Thoracic aorta (tissue), 2 donors: ENCODE measurements around the gene ATXN1. TPM values are rescaled to one million over a fixed set of nuclear protein-coding genes. Genes with fewer than 3 reads are reported as not detected.

Experiments used
- ATAC-seq: fragments of 150-250 bp; one replicate; pipeline ENCODE4 v1.8.0; 2017; ENCODE audit warnings: low read depth; ENCODE audit not compliant: insufficient number of reproducible peaks, low FRiP score
- DNase-seq: peaks from one replicate; pipeline ENCODE4 v3.0.0-alpha.2; 2020; ENCODE audit warnings: low spot score
- H3K27ac ChIP-seq, 2 donors: fragments of 200-600 bp; sonication (generic); 1 replicate in 1 of 2; 2 replicates in 1 of 2; pipeline ENCODE4 v1.5.1; 2016; ENCODE audit warnings: mild to moderate bottlenecking in 2 of 2, moderate library complexity in 2 of 2
- H3K27me3 ChIP-seq: fragments of 200-600 bp; sonication (generic); replicated peaks from 2 replicates; pipeline ENCODE4 v1.6.0; 2016; ENCODE audit warnings: mild to moderate bottlenecking; ENCODE audit not compliant: insufficient read depth
- H3K36me3 ChIP-seq: fragments of 200-600 bp; sonication (generic); one replicate; pipeline ENCODE4 v1.5.1; 2016
- H3K4me1 ChIP-seq, 2 donors: fragments of 200-600 bp; sonication (generic); 1 replicate in 1 of 2; 2 replicates in 1 of 2; pipeline versions ENCODE4 v1.5.1 to v1.6.0; 2016; ENCODE audit warnings: low read depth in 2 of 2, mild to moderate bottlenecking in 1 of 2; ENCODE audit not compliant: control insufficient read depth in 1 of 2
- H3K4me3 ChIP-seq: fragments of 200-600 bp; sonication (generic); 2 replicates; pipeline ENCODE4 v1.5.1; 2016; ENCODE audit warnings: mild to moderate bottlenecking
- H3K9me3 ChIP-seq: fragments of 200-600 bp; sonication (generic); 2 replicates; pipeline ENCODE4 v1.5.1; 2016
- CTCF ChIP-seq: fragments of 200-600 bp; sonication (generic); IDR thresholded peaks from one replicate; pipeline ENCODE4 v1.5.1; 2019; ENCODE audit warnings: antibody characterized with exemption
- total RNA-seq, 2 donors: library from RNA; depleted of rRNA; stranded (reverse); fragments of >200 nt; gene quantifications; one replicate each; pipeline versions ENCODE4 v1.1.0 to v1.2.3, GENCODE V29; 2016

Gene ATXN1
- total RNA-seq, 2 donors from 2014 or later = 59.8 to 62.4 TPM

GRCh38 chr6:16752206-16752866 lies 8.9 kb downstream of the ATXN1 start:
- Histone ChIP-seq H3K27ac (no peak overlapping the region), H3K4me1 (peaks cover 40 to 66% of the 10 kb centered on the region in 2 donors)

GRCh38 chr6:16751251-16751946 lies 9.9 kb downstream of the ATXN1 start:
- Histone ChIP-seq H3K27me3 (no peaks in the 10 kb centered on the region), H3K4me1 (peaks cover 33 to 60% of the 10 kb centered on the region in 2 donors), H3K4me3 (no peak overlapping the region), H3K36me3 (no peaks in the 10 kb centered on the region), H3K27ac (no peak overlapping the region), H3K9me3 (no peaks in the 10 kb centered on the region)
- ATAC-seq (no peak), DNase-seq (no peak)
- no peak for TF ChIP-seq CTCF

More at GRCh38 chr6:16752206-16752866, 8.9 kb downstream of the ATXN1 start:
- no peak for TF ChIP-seq CTCF
- no peaks in the 10 kb centered on the region for H3K9me3 ChIP-seq
- H3K36me3 ChIP-seq = no peaks in the 10 kb centered on the region
- H3K4me3 ChIP-seq = no peak overlapping the region
- ATAC-seq (no peak), DNase-seq (no peak)
- H3K27me3 ChIP-seq = no peaks in the 10 kb centered on the region

GRCh38 chr6:16750566-16750965 lies 10.7 kb downstream of the ATXN1 start:
- Histone ChIP-seq H3K4me1 (peaks cover 28 to 65% of the 10 kb centered on the region in 2 donors), H3K9me3 (no peaks in the 10 kb centered on the region), H3K27ac (no peak overlapping the region), H3K27me3 (no peaks in the 10 kb centered on the region), H3K4me3 (no peak overlapping the region), H3K36me3 (no peaks in the 10 kb centered on the region)
- no peak for ATAC-seq
- TF ChIP-seq CTCF = no peak
- DNase-seq = no peak

GRCh38 chr6:16749516-16750485 lies 11.5 kb downstream of the ATXN1 start:
- peaks cover 26 to 65% of the 10 kb centered on the region in 2 donors for H3K4me1 ChIP-seq
- no peak for TF ChIP-seq CTCF

GRCh38 chr6:16748025-16748319 lies 13.3 kb downstream of the ATXN1 start:
- ATAC-seq (no peak), DNase-seq (no peak)
- H3K4me3 ChIP-seq = no peak overlapping the region
- H3K27ac ChIP-seq = no peak overlapping the region
- H3K36me3 ChIP-seq = no peaks in the 10 kb centered on the region
- no peak for TF ChIP-seq CTCF
- H3K9me3 ChIP-seq = no peaks in the 10 kb centered on the region
- peaks cover 16 to 59% of the 10 kb centered on the region in 2 donors for H3K4me1 ChIP-seq
- no peaks in the 10 kb centered on the region for H3K27me3 ChIP-seq

More at GRCh38 chr6:16749516-16750485, 11.5 kb downstream of the ATXN1 start:
- H3K27ac ChIP-seq = no peak overlapping the region
- H3K36me3 ChIP-seq = no peaks in the 10 kb centered on the region
- no peaks in the 10 kb centered on the region for H3K27me3 ChIP-seq
- no peaks in the 10 kb centered on the region for H3K9me3 ChIP-seq
- no peak for DNase-seq
- H3K4me3 ChIP-seq = no peak overlapping the region
- no peak for ATAC-seq
